Adipocyte (in vitro differentiated cells): ENCODE measurements around the gene ZNF628.

ENCODE experiments used
- DNase-seq: peaks from one replicate; pipeline ENCODE4 v3.0.0-alpha.2; 2015; ENCODE audit warnings: low read depth
- H3K27me3 ChIP-seq: replicated peaks from 2 replicates; pipeline ENCODE4 v1.7.0; 2013; ENCODE audit warnings: mild to moderate bottlenecking, low read length, moderate library complexity; ENCODE audit not compliant: control insufficient read depth, insufficient read depth
- H3K36me3 ChIP-seq: 2 replicates; pipeline ENCODE4 v1.7.0; 2013; ENCODE audit warnings: low read length, mild to moderate bottlenecking, moderate library complexity; ENCODE audit not compliant: control insufficient read depth, insufficient read depth, severe bottlenecking
- H3K4me1 ChIP-seq: 2 replicates; pipeline ENCODE4 v1.7.0; 2013; ENCODE audit warnings: mild to moderate bottlenecking, low read length, moderate library complexity; ENCODE audit not compliant: control insufficient read depth, insufficient read depth
- H3K4me3 ChIP-seq: 2 replicates; pipeline ENCODE4 v1.7.0; 2013; ENCODE audit warnings: mild to moderate bottlenecking, low read length, moderate library complexity
- H3K9ac ChIP-seq: 2 replicates; pipeline ENCODE4 v1.7.0; 2013; ENCODE audit warnings: mild to moderate bottlenecking, low read length, moderate library complexity
- H3K9me3 ChIP-seq: 2 replicates; pipeline ENCODE4 v1.7.0; 2013; ENCODE audit warnings: mild to moderate bottlenecking, low read length, moderate library complexity; ENCODE audit not compliant: control insufficient read depth

The ZNF628 gene

DNA sequence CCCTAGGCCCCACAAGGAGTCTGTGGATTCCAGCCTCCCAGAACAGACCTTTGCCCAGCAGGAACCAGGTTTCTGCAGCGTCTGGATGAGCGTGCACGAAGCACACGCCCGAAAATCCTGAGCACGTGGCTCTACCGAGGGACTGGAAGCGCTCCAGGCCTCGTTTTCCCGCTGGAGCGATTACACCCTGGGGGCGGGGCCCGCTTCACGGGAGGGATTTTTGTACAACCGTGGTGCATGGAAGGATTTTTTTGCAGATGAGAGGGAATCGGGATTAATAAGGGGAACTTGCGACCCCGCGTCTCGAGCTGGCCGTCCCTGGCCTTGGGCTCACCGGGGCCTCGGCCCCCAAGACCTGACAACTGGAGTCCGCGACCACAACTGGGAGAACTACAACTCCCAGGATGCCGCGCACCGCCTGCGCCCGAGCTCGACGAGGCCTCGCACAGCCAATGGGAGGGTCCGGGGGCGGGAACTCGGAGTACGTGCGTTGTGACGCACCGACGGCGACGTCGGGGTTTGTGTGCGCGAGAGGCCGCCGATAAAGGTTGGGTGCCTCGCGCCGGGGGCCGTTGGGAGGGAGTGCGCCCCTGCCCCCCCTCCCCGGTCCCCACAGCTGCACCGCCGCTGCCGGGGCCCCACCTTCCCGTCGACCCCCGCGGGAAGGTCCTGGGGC lies at the start of gene ZNF628:
Gene ZNF628 (plus strand): TSS at position 518 of the 676 bp plus-strand sequence. CDS start 3,294 bp downstream, outside the sequence.
- peak within 1 kb of the TSS; percentile 87 for H3K9ac ChIP-seq
- H3K27me3 ChIP-seq = no peaks in the 10 kb centered on the region
- H3K36me3 ChIP-seq = no peaks in the 10 kb centered on the region
- H3K4me1 ChIP-seq = peaks cover 31% of the 10 kb centered on the region
- DNase-seq = peak; percentile 99
- no peaks in the 10 kb centered on the region for H3K9me3 ChIP-seq
- H3K4me3 ChIP-seq = peak within 1 kb of the TSS; percentile 95

DNA sequence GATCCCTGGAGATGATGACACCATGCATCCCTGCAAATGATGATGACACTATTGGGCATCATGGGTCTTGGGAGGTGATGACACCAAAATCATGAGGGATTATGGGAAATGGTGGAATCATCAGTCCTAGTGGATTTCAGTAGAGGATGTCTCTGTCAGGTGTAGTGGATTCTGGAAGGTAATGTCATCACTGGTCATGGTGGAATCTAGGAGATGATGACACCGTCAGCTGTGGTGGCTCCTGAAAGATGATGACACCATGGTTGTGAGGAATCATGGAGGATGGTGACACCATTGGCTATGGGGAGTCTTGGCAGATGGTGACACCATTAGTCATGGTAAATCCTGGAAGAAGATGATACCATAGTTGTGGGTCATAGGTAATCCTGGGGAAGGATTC lies 45.2 kb upstream of the ZNF628 start:
- no peaks in the 10 kb centered on the region for H3K36me3 ChIP-seq
- no peak overlapping the region for H3K4me3 ChIP-seq
- DNase-seq = no peak
- H3K4me1 ChIP-seq = no peaks in the 10 kb centered on the region
- no peaks in the 10 kb centered on the region for H3K9me3 ChIP-seq
- no peak overlapping the region for H3K9ac ChIP-seq
- peaks cover 58% of the 10 kb centered on the region for H3K27me3 ChIP-seq

DNA sequence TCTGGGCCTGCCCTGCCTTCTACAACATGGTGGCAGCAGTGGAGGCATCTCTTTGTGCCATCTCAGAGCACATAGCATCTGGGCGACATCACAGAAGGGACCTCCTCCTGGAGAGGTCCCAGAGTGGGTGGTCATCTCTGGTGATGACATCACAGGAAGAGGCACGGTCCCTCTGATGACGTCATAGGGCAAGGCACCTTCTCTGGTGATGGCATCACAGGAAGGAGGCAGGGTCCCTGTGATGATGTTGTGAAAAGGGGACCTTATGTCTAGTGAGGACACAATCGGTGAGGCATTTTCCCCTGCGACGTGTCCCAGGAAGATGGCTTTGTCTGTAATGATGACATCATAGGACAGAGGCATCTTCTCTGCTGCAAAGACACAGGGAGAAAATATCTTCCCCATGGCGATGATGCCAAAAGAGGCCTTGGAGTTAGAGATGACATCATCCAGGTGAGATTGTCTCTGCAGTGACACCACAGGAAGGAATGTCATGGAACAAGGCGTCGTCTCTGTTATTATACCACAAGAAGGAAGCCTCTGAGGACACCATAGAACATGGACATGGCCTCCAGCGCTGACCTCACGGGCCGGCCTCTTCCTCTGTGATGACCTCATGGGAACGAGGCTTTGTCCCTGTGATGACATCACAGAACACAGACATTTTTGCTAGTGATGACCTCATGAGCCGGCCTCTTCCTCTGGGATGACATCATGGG lies 44.0 kb upstream of the ZNF628 start:
- no peaks in the 10 kb centered on the region for H3K4me1 ChIP-seq
- DNase-seq = no peak
- H3K36me3 ChIP-seq = no peaks in the 10 kb centered on the region
- no peaks in the 10 kb centered on the region for H3K9me3 ChIP-seq
- peaks cover 62% of the 10 kb centered on the region for H3K27me3 ChIP-seq
- no peak overlapping the region for H3K9ac ChIP-seq
- H3K4me3 ChIP-seq = no peak overlapping the region

DNA sequence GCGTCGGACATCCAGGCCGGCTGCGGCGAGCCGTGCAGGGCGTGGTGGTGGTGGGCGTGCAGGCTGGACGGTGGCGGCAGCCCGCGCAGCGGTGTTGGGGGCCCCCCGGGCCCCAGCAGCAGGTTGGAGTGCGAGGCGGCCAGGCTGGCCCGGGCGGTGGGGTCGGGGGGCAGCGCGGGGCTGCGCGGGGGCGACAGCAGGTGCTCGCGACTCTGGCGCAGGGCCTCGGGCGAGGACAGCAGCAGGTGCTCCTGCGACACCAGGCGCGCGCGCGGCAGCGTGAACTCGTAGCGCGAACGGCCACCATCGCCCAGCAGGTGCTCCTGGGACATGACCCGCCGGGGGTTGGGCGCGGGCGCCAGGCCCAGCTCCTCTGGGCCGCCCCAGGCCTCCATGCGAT lies 43.1 kb upstream of the ZNF628 start:
- H3K9me3 ChIP-seq = no peaks in the 10 kb centered on the region
- no peak overlapping the region for H3K9ac ChIP-seq
- H3K4me3 ChIP-seq = no peak overlapping the region
- H3K4me1 ChIP-seq = no peaks in the 10 kb centered on the region
- no peaks in the 10 kb centered on the region for H3K36me3 ChIP-seq
- peaks cover 65% of the 10 kb centered on the region for H3K27me3 ChIP-seq
- no peak for DNase-seq

DNA sequence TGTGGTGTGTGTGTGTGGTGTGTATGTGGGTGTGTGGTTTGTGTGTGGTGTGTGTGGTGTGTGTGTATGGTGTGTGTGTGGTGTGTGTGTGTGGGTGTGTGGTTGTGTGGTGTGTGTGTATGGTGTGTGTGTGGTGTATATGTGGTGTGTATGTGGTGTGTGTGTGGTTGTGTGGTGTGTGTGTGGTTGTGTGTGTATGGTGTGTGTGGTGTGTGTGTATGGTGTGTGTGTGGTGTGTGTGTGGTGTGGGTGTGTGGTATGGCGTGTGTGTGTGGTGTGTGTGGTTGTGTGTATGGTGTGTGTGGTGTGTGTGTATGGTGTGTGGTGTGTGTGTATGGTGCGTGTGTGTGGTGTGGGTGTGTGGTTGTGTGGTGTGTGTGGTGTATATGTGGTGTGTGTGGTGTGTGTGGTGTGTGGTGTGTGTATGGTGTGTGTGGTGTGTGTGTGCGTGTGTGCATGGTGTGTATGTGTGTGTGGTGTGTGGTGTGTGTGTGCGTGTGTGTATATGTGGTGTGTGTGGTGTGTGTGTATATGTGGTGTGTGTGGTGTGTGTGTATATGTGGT lies 42.0 kb upstream of the ZNF628 start:
- Histone ChIP-seq H3K9me3 (no peaks in the 10 kb centered on the region), H3K4me3 (no peak overlapping the region), H3K36me3 (no peaks in the 10 kb centered on the region), H3K27me3 (peaks cover 71% of the 10 kb centered on the region), H3K4me1 (no peaks in the 10 kb centered on the region), H3K9ac (no peak overlapping the region)
- DNase-seq = no peak

DNA sequence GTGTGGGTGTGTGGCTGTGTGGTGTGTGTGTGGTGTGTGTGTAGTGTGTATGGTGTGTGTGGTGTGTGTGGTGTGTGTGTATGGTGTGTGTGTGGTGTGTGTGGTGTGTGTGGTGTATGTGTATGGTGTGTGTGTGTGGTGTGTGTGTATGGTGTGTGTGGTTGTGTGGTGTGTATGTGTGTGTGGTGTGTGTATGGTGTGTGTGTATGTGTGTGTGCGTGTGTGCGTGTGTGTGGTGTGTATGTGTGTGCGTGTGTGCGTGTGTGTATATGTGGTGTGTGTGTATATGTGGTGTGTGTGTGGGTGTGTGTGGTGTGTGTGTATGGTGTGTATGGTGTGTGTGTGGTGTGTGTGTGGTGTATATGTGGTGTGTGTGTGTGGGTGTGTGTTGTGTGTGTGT lies 41.4 kb upstream of the ZNF628 start:
- Histone ChIP-seq H3K27me3 (peaks cover 69% of the 10 kb centered on the region), H3K9ac (no peak overlapping the region), H3K9me3 (no peaks in the 10 kb centered on the region), H3K36me3 (no peaks in the 10 kb centered on the region), H3K4me1 (no peaks in the 10 kb centered on the region), H3K4me3 (no peak overlapping the region)
- no peak for DNase-seq

DNA sequence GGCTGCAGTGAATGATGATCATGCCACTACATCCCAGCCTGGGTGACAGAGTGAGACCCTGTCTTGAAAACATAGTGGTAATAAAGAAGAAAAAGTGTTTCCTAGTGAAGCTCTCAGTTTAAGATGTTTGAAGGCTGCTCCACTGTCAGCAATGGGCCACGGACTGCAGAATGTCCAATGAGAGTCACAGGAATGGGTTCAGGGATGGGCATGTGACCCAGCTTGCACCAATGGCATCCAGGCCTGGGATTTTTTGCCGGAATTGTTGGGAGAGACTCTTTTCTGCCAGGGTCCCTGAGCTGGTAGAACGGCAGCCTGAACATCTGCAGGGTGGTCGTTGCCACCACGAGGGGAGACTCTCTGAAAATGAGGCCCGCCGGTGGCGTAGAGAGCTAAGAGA lies 39.6 kb upstream of the ZNF628 start:
- Histone ChIP-seq H3K27me3 (peaks cover 69% of the 10 kb centered on the region), H3K4me3 (no peak overlapping the region), H3K36me3 (no peaks in the 10 kb centered on the region), H3K4me1 (no peaks in the 10 kb centered on the region), H3K9ac (no peak overlapping the region), H3K9me3 (no peaks in the 10 kb centered on the region)
- DNase-seq = no peak

DNA sequence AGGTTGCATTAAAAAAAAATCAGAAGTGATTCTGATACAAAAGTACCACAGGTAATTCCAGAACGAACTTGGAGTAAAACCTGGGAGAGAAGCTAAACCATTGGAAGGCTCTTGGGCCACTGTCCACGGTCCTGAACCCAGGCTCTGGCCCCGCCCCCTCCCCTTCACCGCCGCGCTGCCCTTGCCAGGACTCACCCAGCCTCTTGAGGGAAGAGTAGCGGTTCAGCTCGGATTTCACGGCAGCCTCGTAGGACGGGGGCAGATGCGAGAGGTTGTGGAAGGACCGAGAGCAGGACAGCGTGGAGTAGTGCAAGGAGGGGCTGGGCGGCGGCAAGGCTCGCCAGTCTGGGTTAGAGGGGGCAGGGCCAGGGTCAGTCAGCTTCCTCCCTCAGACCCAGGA lies 39.0 kb upstream of the ZNF628 start:
- Histone ChIP-seq H3K4me3 (no peak overlapping the region), H3K9me3 (no peaks in the 10 kb centered on the region), H3K4me1 (no peaks in the 10 kb centered on the region), H3K9ac (no peak overlapping the region), H3K36me3 (no peaks in the 10 kb centered on the region), H3K27me3 (peaks cover 65% of the 10 kb centered on the region)
- peak; percentile 75 for DNase-seq

DNA sequence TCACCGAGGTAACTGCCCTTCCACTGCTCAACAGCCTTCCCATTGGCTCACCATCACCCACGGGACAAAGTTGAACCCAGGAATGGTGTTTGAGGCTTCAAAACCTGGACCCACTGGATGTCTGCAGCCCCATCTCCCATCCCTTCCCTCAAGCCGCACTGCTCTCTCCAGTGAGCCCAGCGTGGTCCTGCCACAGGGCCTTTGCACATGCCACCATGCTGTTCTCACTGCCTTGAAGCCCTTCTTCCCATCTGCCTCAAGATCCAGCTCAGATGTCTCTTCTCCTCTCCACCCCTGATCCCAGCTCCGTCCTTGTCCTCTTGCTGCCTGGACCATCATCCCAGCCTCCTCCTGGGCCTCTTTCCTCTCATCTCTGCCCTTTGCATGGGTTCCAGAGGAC lies 37.4 kb upstream of the ZNF628 start:
- Histone ChIP-seq H3K9ac (no peak overlapping the region), H3K27me3 (peaks cover 63% of the 10 kb centered on the region), H3K4me3 (no peak overlapping the region), H3K4me1 (no peaks in the 10 kb centered on the region), H3K9me3 (no peaks in the 10 kb centered on the region), H3K36me3 (no peaks in the 10 kb centered on the region)
- no peak for DNase-seq

DNA sequence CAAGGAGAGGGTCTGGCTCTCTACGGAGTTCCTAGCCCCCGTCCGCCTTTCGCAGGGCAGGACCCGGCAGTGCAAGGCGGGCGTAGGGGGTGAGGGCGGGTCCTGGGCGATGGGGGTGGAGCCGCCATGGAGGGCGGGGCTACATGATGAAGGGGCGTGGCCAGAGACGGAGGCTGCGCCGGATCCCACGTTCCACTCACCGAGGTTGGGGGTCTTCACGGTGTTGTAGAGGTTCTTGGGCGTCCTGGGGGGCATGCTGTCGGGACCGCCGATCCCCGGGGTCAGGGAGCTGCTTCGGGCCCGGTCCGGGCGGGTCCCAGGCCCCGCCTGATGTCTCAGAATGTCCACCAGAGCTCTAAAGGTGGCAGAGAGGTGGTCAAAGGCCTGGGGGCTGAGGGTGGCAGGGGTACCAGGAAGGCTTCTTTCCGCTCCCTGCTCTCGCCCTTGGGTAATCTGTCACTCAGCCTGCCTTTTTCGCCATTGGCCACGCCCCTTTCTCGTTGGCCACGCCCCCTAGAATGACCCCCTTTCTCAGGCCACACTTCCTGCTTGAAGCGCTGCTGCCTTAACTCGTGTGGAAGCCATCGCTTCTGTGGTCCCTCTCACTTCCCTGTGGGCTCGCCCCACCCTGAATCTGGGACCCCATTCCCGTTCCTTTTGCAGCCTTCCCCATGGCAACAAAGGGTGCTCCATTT lies 35.9 kb upstream of the ZNF628 start:
- Histone ChIP-seq H3K4me3 (no peak overlapping the region), H3K9ac (no peak overlapping the region), H3K27me3 (peaks cover 66% of the 10 kb centered on the region), H3K4me1 (no peaks in the 10 kb centered on the region), H3K36me3 (no peaks in the 10 kb centered on the region), H3K9me3 (no peaks in the 10 kb centered on the region)
- no peak for DNase-seq

DNA sequence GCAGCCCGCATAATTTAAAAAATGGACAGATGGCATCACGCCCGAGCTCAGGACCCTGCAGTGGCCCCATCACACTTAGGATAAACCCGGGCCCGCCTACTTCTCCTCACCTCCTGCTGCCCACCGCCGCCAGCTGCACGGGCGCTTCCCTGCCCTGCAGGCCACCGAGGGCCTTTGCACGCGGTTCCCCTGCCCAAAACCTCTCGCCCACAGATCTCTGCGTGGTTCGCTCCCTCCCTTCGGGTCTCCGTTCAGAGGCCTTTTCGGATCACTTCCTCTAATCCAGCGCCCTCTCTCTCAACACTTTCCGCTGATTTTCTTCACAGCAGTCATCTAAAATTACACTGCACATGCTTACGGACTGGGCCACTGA lies 35.1 kb upstream of the ZNF628 start:
- Histone ChIP-seq H3K4me3 (no peak overlapping the region), H3K9me3 (no peaks in the 10 kb centered on the region), H3K4me1 (no peaks in the 10 kb centered on the region), H3K27me3 (peaks cover 69% of the 10 kb centered on the region), H3K9ac (no peak overlapping the region), H3K36me3 (no peaks in the 10 kb centered on the region)
- DNase-seq = no peak
